IMR-90 (cell line): ENCODE results near the gene AUTS2. TPM values are rescaled to one million over a fixed set of nuclear protein-coding genes. Genes with fewer than 3 reads are reported as not detected.

Source experiments
- ATAC-seq: fragments of 200-7000 bp; cut with Tn5 transposase; 2 replicates; pipeline ENCODE4 v1.9.1; 2020; ENCODE audit warnings: low read depth, mild to moderate bottlenecking, moderate library complexity
- BruUV-seq: library from RNA; stranded (reverse); fragments of 400-500 nt; replicated peaks from 2 replicates; lab custom pipeline; 2021; lab: Mats Ljungman, UMichigan
- CTCF ChIA-PET: fragments of 300-600 bp; formaldehyde crosslinking; extraction: SDS; loops from one replicate; lab custom pipeline; 2021; ENCODE audit warnings: antibody characterized with exemption; lab: Yijun Ruan, JAX
- POLR2A ChIA-PET: fragments of 300-600 bp; sonication (Branson Sonifier 250); formaldehyde crosslinking; loops from one replicate; lab custom pipeline; 2022; ENCODE audit warnings: antibody characterized with exemption; ENCODE audit not compliant: unreplicated experiment; lab: Charles Lee
- DNase-seq: peaks from one replicate; pipeline ENCODE4 v3.0.0; 2013
- H2AFZ ChIP-seq: replicated peaks from 2 replicates; pipeline ENCODE3; 2013; ENCODE audit warnings: low read length, mild to moderate bottlenecking; ENCODE audit not compliant: poor library complexity
- H2AK5ac ChIP-seq: 2 replicates; pipeline ENCODE4 v1.6.1; 2013; ENCODE audit warnings: low read depth, low read length, inconsistent platforms
- H2AK9ac ChIP-seq: replicated peaks from 2 replicates; pipeline ENCODE3; 2013; ENCODE audit warnings: mild to moderate bottlenecking, low read depth, low read length, moderate library complexity; ENCODE audit not compliant: poor library complexity
- H2BK120ac ChIP-seq: 2 replicates; pipeline ENCODE4 v1.6.1; 2013; ENCODE audit warnings: low read depth, low read length, inconsistent platforms
- H2BK15ac ChIP-seq: 3 replicates; pipeline ENCODE4 v1.6.1; 2013; ENCODE audit warnings: low read depth, low read length, inconsistent platforms
- H2BK20ac ChIP-seq: 2 replicates; pipeline ENCODE4 v1.6.1; 2013; ENCODE audit warnings: low read depth, mild to moderate bottlenecking, inconsistent platforms, low read length, moderate library complexity
- H2BK5ac ChIP-seq: 2 replicates; pipeline ENCODE4 v1.6.1; 2013; ENCODE audit warnings: mild to moderate bottlenecking, low read depth, low read length, inconsistent platforms; ENCODE audit not compliant: poor library complexity, severe bottlenecking
- H3K14ac ChIP-seq: replicated peaks from 2 replicates; pipeline ENCODE4 v1.6.1; 2013; ENCODE audit warnings: low read depth, low read length, inconsistent platforms
- H3K18ac ChIP-seq: 2 replicates; pipeline ENCODE4 v1.6.1; 2013; ENCODE audit warnings: low read depth, low read length, control low read depth
- H3K23ac ChIP-seq: 2 replicates; pipeline ENCODE4 v1.6.1; 2013; ENCODE audit warnings: low read depth, low read length, inconsistent platforms
- H3K27ac ChIP-seq: 2 replicates; pipeline ENCODE4 v1.5.1; 2013; ENCODE audit warnings: mild to moderate bottlenecking, control low read depth, low read length; ENCODE audit not compliant: insufficient read depth
- H3K27me3 ChIP-seq: 2 replicates; pipeline ENCODE4 v1.6.1; 2013; ENCODE audit warnings: low read length; ENCODE audit not compliant: control insufficient read depth, insufficient read depth
- H3K36me3 ChIP-seq: 2 replicates; pipeline ENCODE4 v1.6.1; 2013; ENCODE audit warnings: low read length, mixed read lengths; ENCODE audit not compliant: control insufficient read depth, insufficient read depth
- H3K4ac ChIP-seq: 2 replicates; pipeline ENCODE4 v1.6.1; 2013; ENCODE audit warnings: low read depth, low read length, inconsistent platforms
- H3K4me1 ChIP-seq: 2 replicates; pipeline ENCODE4 v1.6.1; 2013; ENCODE audit warnings: low read length, mixed read lengths; ENCODE audit not compliant: control insufficient read depth, insufficient read depth
- H3K4me2 ChIP-seq: 2 replicates; pipeline ENCODE4 v1.6.1; 2013; ENCODE audit warnings: low read depth, mild to moderate bottlenecking, control low read depth, low read length, moderate library complexity
- H3K4me3 ChIP-seq: 2 replicates; pipeline ENCODE4 v1.5.1; 2013; ENCODE audit warnings: low read depth, mild to moderate bottlenecking, control low read depth, low read length, moderate library complexity; ENCODE audit not compliant: insufficient read depth
- H3K56ac ChIP-seq: 2 replicates; pipeline ENCODE4 v1.6.1; 2013; ENCODE audit warnings: low read length, inconsistent platforms; ENCODE audit not compliant: insufficient read depth; ENCODE audit errors: extremely low read depth
- H3K79me1 ChIP-seq, 2 experiments: 2 replicates each; pipeline ENCODE4 v1.6.1; 2013; ENCODE audit warnings: low read length in 2 of 2, inconsistent platforms in 1 of 2, low read depth in 1 of 2
- H3K9ac ChIP-seq: 2 replicates; pipeline ENCODE4 v1.6.1; 2013; ENCODE audit warnings: low read depth, low read length, control low read depth
- H3K9me1 ChIP-seq: 2 replicates; pipeline ENCODE4 v1.6.1; 2013; ENCODE audit warnings: low read length, inconsistent platforms; ENCODE audit not compliant: insufficient read depth
- H3K9me3 ChIP-seq: 2 replicates; pipeline ENCODE4 v1.6.1; 2013; ENCODE audit warnings: low read length; ENCODE audit not compliant: control insufficient read depth, insufficient read depth
- H4K20me1 ChIP-seq: 2 replicates; pipeline ENCODE4 v1.6.1; 2013; ENCODE audit warnings: low read length, inconsistent platforms; ENCODE audit not compliant: insufficient read depth
- H4K5ac ChIP-seq: 2 replicates; pipeline ENCODE4 v1.6.1; 2013; ENCODE audit warnings: mild to moderate bottlenecking, low read depth, low read length, control low read depth
- H4K8ac ChIP-seq, 2 experiments: 2 replicates each; pipeline ENCODE4 v1.6.1; 2013; ENCODE audit warnings: low read depth in 2 of 2, low read length in 2 of 2, control low read depth in 1 of 2, inconsistent platforms in 1 of 2
- H4K91ac ChIP-seq: 2 replicates; pipeline ENCODE4 v1.6.1; 2013; ENCODE audit warnings: low read depth, low read length, inconsistent platforms; ENCODE audit not compliant: insufficient read depth
- CEBPB ChIP-seq: IDR thresholded peaks from 2 replicates; pipeline ENCODE4 v1.6.1; 2012; ENCODE audit warnings: low read depth, low read length, improper control_type of control experiment
- CHD1 ChIP-seq: IDR thresholded peaks from 2 replicates; pipeline ENCODE4 v1.6.1; 2012; ENCODE audit warnings: low read depth, low read length, improper control_type of control experiment
- FOS ChIP-seq: fragments of 150-350 bp; IDR thresholded peaks from 2 replicates; pipeline ENCODE4 v1.6.1; 2016; ENCODE audit warnings: low read depth, low read length
- MAFK ChIP-seq: IDR thresholded peaks from 2 replicates; pipeline ENCODE4 v1.6.1; 2012; ENCODE audit warnings: low read depth, low read length, improper control_type of control experiment
- MXI1 ChIP-seq: IDR thresholded peaks from 2 replicates; pipeline ENCODE4 v1.6.1; 2012; ENCODE audit warnings: low read depth, mild to moderate bottlenecking, low read length, moderate library complexity, borderline replicate concordance
- NFE2L2 ChIP-seq: fragments of 150-350 bp; IDR thresholded peaks from 2 replicates; pipeline ENCODE4 v1.6.1; 2016; ENCODE audit warnings: low read depth, mild to moderate bottlenecking, low read length
- RCOR1 ChIP-seq: IDR thresholded peaks from 2 replicates; pipeline ENCODE4 v1.6.1; 2012; ENCODE audit warnings: mild to moderate bottlenecking, low read length, improper control_type of control experiment; ENCODE audit not compliant: insufficient replicate concordance
- RFX5 ChIP-seq: IDR thresholded peaks from 2 replicates; pipeline ENCODE4 v1.8.0; 2012; ENCODE audit warnings: low read depth, mild to moderate bottlenecking, low read length, moderate library complexity
- SMC3 ChIP-seq: fragments of 150-350 bp; IDR thresholded peaks from 2 replicates; pipeline ENCODE4 v1.6.1; 2016; ENCODE audit warnings: low read depth, mild to moderate bottlenecking, antibody characterized with exemption, low read length, moderate library complexity
- USF2 ChIP-seq: fragments of 150-350 bp; IDR thresholded peaks from 2 replicates; pipeline ENCODE4 v1.6.1; 2017; ENCODE audit warnings: mild to moderate bottlenecking, antibody characterized with exemption, low read length, low read depth
- WGBS, 2 experiments: methylation state at CpG; one replicate each; pipeline versions ENCODE4 v1.1.5 to v1.1.7; 2013; ENCODE audit warnings: missing lambda C conversion rate in 2 of 2; ENCODE audit not compliant: insufficient read length in 1 of 2; ENCODE audit errors: extremely low coverage in 2 of 2; 5-methylcytosine and 5-hydroxymethylcytosine counted together
- dilution Hi-C: fragments of 300-500 bp; cut with HindIII; formaldehyde crosslinking; loops from one replicate; pipeline ENCODE4 v1.14.3; 2018; ENCODE audit warnings: low sequenced_read_pairs; ENCODE audit not compliant: unreplicated experiment
- in situ Hi-C: fragments of 300-500 bp; cut with MboI; formaldehyde crosslinking; loops from 3 replicates; pipeline ENCODE4 v1.14.3; 2019; ENCODE audit warnings: low sequenced_read_pairs, inconsistent platforms, mixed read lengths
- intact Hi-C: fragments of 100-400 bp; cut with micrococcal nuclease; formaldehyde crosslinking; loops from 2 replicates; pipeline ENCODE4 v1.10.0; 2022
- polyA plus RNA-seq, 3 experiments: library from polyadenylated mRNA; depleted of rRNA; stranded (reverse); fragments of >200 nt; gene quantifications; 2 replicates each; pipeline ENCODE4 v1.2.3, GENCODE V29; 2012; ENCODE audit warnings: low replicate concordance in 1 of 3
- total RNA-seq: library from RNA; depleted of rRNA; stranded (reverse); fragments of >200 nt; gene quantifications from 2 replicates; pipeline ENCODE4 v1.2.3, GENCODE V29; 2012

Gene AUTS2
- total and polyA plus RNA-seq, 2 of the 4 experiments (the other 2 are of a cell fraction) = 0.90 to 3.0 TPM

GRCh38 chr7:69896121-69896520, 297.8 kb downstream of the AUTS2 start:
- Histone ChIP-seq H3K36me3 (no peaks in the 10 kb centered on the region), H3K27me3 (no peaks in the 10 kb centered on the region), H3K9me3 (no peaks in the 10 kb centered on the region), H3K23ac (no peak overlapping the region), H3K56ac (no peak overlapping the region), H2AK9ac (no peak overlapping the region), H3K4me2 (no peak overlapping the region), H3K14ac (no peak overlapping the region), H2BK20ac (no peak overlapping the region), H2BK5ac (no peak overlapping the region), H2BK15ac (no peak overlapping the region), H3K4me3 (no peak overlapping the region), H2AK5ac (no peak overlapping the region), H4K8ac (no peak overlapping the region), H4K20me1 (no peaks in the 10 kb centered on the region), H3K9me1 (no peaks in the 10 kb centered on the region), H4K5ac (no peak overlapping the region), H3K27ac (no peak overlapping the region), H3K79me1 (no peaks in the 10 kb centered on the region), H3K9ac (no peak overlapping the region), H3K4me1 (no peaks in the 10 kb centered on the region), H2BK120ac (no peak overlapping the region), H3K4ac (no peak overlapping the region), H2AFZ (no peak overlapping the region), H4K91ac (no peak overlapping the region), H3K18ac (no peak overlapping the region)
- POLR2A ChIA-PET = no interaction called here
- BruUV-seq = no TSS peak
- intact Hi-C loops = no loop called here
- dilution Hi-C loops = no loop called here
- DNase-seq (no peak), ATAC-seq (no peak)
- CTCF ChIA-PET = no interaction called here
- TF ChIP-seq NFE2L2 = no peak
- no peak for TF ChIP-seq USF2
- TF ChIP-seq RCOR1 = no peak
- no peak for TF ChIP-seq MAFK
- TF ChIP-seq CEBPB = no peak
- TF ChIP-seq SMC3 = no peak
- no peak for TF ChIP-seq MXI1
- no peak for TF ChIP-seq RFX5
- TF ChIP-seq CHD1 = no peak
- TF ChIP-seq FOS = no peak
- WGBS, 2 experiments = no CpG with 5 or more reads among the region's 5 CpGs
- in situ Hi-C loops = no loop called here
